ENCODE data around the gene THOC1. TPM values are rescaled to one million over a fixed set of nuclear protein-coding genes. Genes with fewer than 3 reads are reported as not detected.

Gene THOC1
- polyA plus RNA-seq, 1 of the 3 experiments (the other 2 are of a cell fraction), result 12.3 TPM

GRCh38 chr18:210733-211132, 57.1 kb downstream of the THOC1 start:
- ChIA-PET POLR2A (no interaction called here), CTCF (interaction anchor here (1.1 to 1.5 kb wide), 2 partner anchors 9 to 15 kb away, joined by 4 to 6 read pairs; no protein-coding TSS in a partner anchor)
- Histone ChIP-seq H3K36me3 (replicated peaks in 1 of 2; ENCODE audit: control insufficient read depth in 1 of 2, insufficient read depth in 2 of 2, low read length in 1 of 2) (peaks cover 76 to 84% of the 10 kb centered on the region in 2 experiments), H3K4me1 (ENCODE audit: control insufficient read depth in 1 of 2, insufficient read depth in 2 of 2, low read depth in 1 of 2, low read length in 1 of 2) (no peaks in the 10 kb centered on the region), H3K79me2 (ENCODE audit: insufficient read depth) (peaks cover 19% of the 10 kb centered on the region), H3K9me3 (no peaks in the 10 kb centered on the region), H4K20me1 (ENCODE audit: insufficient read depth) (no peaks in the 10 kb centered on the region), H3K9ac (no peak overlapping the region), H3K4me2 (no peak overlapping the region), H3K27ac (ENCODE audit: low read depth in 2 of 2, low read length in 1 of 2) (no peak overlapping the region; a peak in 1 of 4 replicates), H3K4me3 (ENCODE audit: low read depth in 2 of 2, low read length in 1 of 2) (no peak overlapping the region), H3K9me2 (no peaks in the 10 kb centered on the region), H2AFZ (ENCODE audit: low read depth) (no peak overlapping the region), H3K27me3 (ENCODE audit: insufficient read depth) (no peaks in the 10 kb centered on the region), H3F3A (replicated peaks; ENCODE audit: insufficient read depth) (peaks cover 19% of the 10 kb centered on the region)
- no peak for DNase-seq
- WGBS (ENCODE audit: low lambda C conversion rate), result 98% methylated on average over 4 of the region's 4 CpGs
- TF ChIP-seq MEF2A (IDR thresholded peaks at IDR 0.05; ENCODE audit: borderline replicate concordance, low read depth) (no peak), SIN3A (IDR thresholded peaks at IDR 0.05; ENCODE audit: borderline replicate concordance, low read depth, low read length) (no peak), RAD21 (IDR thresholded peaks at IDR 0.05; ENCODE audit: low read length) (no peak), TAF1 (IDR thresholded peaks at IDR 0.05; ENCODE audit: borderline replicate concordance, low read depth, low read length) (no peak), NFIC (IDR thresholded peaks at IDR 0.05; ENCODE audit: borderline replicate concordance) (no peak), EP300 (IDR thresholded peaks at IDR 0.05; ENCODE audit: borderline replicate concordance in 1 of 2, low read depth in 1 of 2, low read length in 1 of 2) (no peak)

DNA sequence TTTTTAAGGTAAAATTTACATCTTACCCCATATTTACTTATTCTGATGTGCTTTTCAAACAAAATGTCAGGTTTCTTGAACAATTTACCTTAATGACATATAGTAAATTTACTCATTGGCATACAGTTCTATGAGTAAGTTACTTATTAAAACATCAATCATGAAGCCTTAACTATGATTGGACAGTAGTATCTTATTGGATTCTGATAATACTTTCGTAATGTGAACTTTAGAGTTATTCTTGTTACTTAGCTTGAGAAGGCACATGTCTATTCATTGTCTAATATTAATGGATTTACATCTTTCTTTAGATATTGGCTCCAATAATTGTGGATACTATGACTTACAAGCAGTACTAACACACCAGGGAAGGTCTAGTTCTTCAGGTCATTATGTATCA, 57.8 kb downstream of the THOC1 start:
- ChIA-PET POLR2A (no interaction called here), CTCF (interaction anchor here (1.5 kb wide), 1 partner anchor 8 kb away, joined by 4 read pairs; no protein-coding TSS in a partner anchor)
- peaks cover 19% of the 10 kb centered on the region for H3F3A ChIP-seq (replicated peaks; ENCODE audit: insufficient read depth)
- no peak for DNase-seq
- no peaks in the 10 kb centered on the region for H3K4me1 ChIP-seq (ENCODE audit: control insufficient read depth in 1 of 2, insufficient read depth in 2 of 2, low read depth in 1 of 2, low read length in 1 of 2)
- H3K9me2 ChIP-seq, result no peaks in the 10 kb centered on the region
- no peak overlapping the region for H3K4me3 ChIP-seq (ENCODE audit: low read depth in 2 of 2, low read length in 1 of 2)
- H4K20me1 ChIP-seq (ENCODE audit: insufficient read depth), result no peaks in the 10 kb centered on the region
- no peak overlapping the region for H2AFZ ChIP-seq (ENCODE audit: low read depth)
- TF ChIP-seq FOXM1 (IDR thresholded peaks at IDR 0.05; ENCODE audit: low read depth) (no peak), GATA2 (CRISPR knock-in tag; IDR thresholded peaks at IDR 0.05) (no peak), RAD21 (IDR thresholded peaks at IDR 0.05; ENCODE audit: low read length) (no peak), RFX5 (IDR thresholded peaks at IDR 0.05; ENCODE audit: low read length) (no peak)
- TF ChIP-seq, protein P1, sequence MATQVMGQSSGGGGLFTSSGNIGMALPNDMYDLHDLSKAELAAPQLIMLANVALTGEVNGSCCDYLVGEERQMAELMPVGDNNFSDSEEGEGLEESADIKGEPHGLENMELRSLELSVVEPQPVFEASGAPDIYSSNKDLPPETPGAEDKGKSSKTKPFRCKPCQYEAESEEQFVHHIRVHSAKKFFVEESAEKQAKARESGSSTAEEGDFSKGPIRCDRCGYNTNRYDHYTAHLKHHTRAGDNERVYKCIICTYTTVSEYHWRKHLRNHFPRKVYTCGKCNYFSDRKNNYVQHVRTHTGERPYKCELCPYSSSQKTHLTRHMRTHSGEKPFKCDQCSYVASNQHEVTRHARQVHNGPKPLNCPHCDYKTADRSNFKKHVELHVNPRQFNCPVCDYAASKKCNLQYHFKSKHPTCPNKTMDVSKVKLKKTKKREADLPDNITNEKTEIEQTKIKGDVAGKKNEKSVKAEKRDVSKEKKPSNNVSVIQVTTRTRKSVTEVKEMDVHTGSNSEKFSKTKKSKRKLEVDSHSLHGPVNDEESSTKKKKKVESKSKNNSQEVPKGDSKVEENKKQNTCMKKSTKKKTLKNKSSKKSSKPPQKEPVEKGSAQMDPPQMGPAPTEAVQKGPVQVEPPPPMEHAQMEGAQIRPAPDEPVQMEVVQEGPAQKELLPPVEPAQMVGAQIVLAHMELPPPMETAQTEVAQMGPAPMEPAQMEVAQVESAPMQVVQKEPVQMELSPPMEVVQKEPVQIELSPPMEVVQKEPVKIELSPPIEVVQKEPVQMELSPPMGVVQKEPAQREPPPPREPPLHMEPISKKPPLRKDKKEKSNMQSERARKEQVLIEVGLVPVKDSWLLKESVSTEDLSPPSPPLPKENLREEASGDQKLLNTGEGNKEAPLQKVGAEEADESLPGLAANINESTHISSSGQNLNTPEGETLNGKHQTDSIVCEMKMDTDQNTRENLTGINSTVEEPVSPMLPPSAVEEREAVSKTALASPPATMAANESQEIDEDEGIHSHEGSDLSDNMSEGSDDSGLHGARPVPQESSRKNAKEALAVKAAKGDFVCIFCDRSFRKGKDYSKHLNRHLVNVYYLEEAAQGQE (IDR thresholded peaks at IDR 0.05; ENCODE audit: low read depth, low read length), result no peak
- no peak overlapping the region for H3K4me2 ChIP-seq
- H3K79me2 ChIP-seq (ENCODE audit: insufficient read depth), result peaks cover 25% of the 10 kb centered on the region
- peaks cover 75 to 84% of the 10 kb centered on the region in 2 experiments for H3K36me3 ChIP-seq (replicated peaks in 1 of 2; ENCODE audit: control insufficient read depth in 1 of 2, insufficient read depth in 2 of 2, low read length in 1 of 2)
- WGBS (ENCODE audit: low lambda C conversion rate), result 31% methylated on average over 1 of the region's 1 CpG
- H3K9me3 ChIP-seq, result no peaks in the 10 kb centered on the region
- H3K27me3 ChIP-seq (ENCODE audit: insufficient read depth), result no peaks in the 10 kb centered on the region
- no peak overlapping the region for H3K27ac ChIP-seq (ENCODE audit: low read depth in 2 of 2, low read length in 1 of 2)
- no peak overlapping the region for H3K9ac ChIP-seq
